ENCODE measurements around the gene FAM151B. TPM values are rescaled to one million over a fixed set of nuclear protein-coding genes. Genes with fewer than 3 reads are reported as not detected.
"Not testable (repeated sequence)": the region's sequence is repeated elsewhere in the genome, so short reads cannot be mapped to it uniquely, and the experiment has no call there.

FAM151B gene
- total RNA-seq, 1 experiment from 2014 or later: not detected

DNA sequence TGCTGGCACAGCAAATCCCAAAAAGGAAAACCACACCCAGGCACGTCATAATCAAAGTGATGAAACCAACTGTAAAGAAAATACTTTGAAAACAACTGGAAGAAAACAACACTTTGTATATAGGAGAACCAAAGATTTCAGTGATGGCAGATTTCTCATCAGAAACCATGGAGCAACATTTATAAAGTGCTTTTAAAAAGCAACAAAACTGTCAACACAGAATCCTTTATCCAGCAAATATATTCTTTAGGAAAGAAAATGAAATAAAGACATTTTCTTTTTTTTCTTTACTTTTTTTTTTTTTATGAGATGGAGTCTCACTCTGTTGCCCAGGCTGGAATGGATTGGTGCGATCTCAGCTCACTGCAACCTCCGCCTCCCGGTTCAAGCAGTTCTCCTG is 5.3 kb upstream of the FAM151B start:
- DNase-seq: no peak
- Histone ChIP-seq H3K36me3 (replicated peaks; ENCODE audit: control insufficient read depth, insufficient read depth, low read length) (no peaks in the 10 kb centered on the region), H3K27me3 (ENCODE audit: control insufficient read depth, insufficient read depth, low read length) (no peaks in the 10 kb centered on the region), H3K4me3 (ENCODE audit: insufficient read depth, low read depth, low read length) (no peak overlapping the region)

DNA sequence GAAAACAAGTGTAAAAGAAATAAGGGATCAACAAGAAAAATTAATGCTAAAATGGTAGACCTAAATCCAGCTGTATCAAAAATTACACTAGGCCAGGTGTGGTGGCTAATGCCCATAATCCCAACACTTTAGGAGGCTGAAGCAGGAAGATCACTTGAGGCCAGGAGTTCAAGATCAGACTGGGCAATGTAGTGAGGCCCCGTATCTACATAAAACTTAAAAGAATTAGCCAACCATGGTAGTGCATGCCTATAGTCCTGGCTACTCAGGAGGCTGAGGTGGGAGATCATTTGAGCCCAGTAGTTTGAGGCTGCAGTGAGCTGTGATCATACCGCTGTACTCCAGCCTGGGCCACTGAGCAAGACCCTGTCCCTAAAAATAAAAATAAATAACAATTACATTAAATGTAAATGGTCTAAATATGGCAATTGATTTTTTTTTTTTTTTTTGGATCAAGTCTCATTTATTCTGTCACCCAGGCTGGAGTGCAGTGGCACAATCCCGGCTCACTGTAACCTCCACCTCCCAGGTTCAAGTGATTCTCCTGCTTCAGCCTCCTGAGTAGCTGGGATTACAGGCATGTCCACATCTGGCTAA is 4.2 kb upstream of the FAM151B start:
- H3K36me3 ChIP-seq (replicated peaks; ENCODE audit: control insufficient read depth, insufficient read depth, low read length): no peaks in the 10 kb centered on the region
- no peaks in the 10 kb centered on the region for H3K27me3 ChIP-seq (ENCODE audit: control insufficient read depth, insufficient read depth, low read length)
- DNase-seq: no peak
- H3K4me3 ChIP-seq (ENCODE audit: insufficient read depth, low read depth, low read length): no peak overlapping the region

DNA sequence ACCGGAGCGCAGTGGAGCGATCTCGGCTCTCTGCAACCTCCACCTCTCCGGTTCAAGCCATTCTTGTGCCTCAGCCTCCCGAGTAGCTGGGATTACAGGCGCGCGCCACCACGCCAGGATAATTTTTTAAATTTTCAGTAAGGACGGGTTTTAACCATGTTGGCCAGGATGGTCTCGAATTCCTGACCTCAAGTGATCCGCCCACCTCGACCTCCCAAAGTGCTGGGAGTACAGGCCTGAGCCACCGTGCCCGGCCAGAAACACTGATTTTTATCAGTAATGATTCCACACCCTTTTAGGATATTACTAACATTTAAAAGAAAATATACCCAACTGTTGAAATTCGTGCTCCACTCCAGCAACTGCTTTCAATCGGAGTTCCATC is 464 bp upstream of the FAM151B start:
- peak overlapping the region; percentile 57 for H3K4me3 ChIP-seq (ENCODE audit: insufficient read depth, low read depth, low read length)
- H3K27me3 ChIP-seq (ENCODE audit: control insufficient read depth, insufficient read depth, low read length): no peaks in the 10 kb centered on the region
- no peaks in the 10 kb centered on the region for H3K36me3 ChIP-seq (replicated peaks; ENCODE audit: control insufficient read depth, insufficient read depth, low read length)
- DNase-seq: no peak

DNA sequence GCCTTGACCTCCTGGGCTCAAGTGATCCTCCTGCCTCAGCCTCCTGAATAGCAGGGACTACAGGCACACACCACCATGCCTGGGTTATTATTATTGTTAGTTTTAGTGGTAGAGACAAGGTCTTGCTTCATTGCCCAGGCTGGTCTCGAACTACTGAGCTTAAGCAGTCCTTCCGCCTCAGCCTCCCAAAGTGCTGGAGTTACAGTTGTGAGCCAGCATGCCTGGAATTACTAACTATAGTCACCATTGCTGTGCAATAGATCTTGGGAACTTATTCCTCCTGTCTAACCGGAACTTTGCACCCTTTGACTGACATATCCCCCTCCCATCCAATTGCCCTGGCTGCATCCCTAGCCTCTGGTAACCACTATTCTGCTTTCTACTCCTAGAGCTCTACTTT is 3.4 kb downstream of the FAM151B start:
- Histone ChIP-seq H3K4me3 (ENCODE audit: insufficient read depth, low read depth, low read length) (no peak overlapping the region), H3K27me3 (ENCODE audit: control insufficient read depth, insufficient read depth, low read length) (no peaks in the 10 kb centered on the region), H3K36me3 (replicated peaks; ENCODE audit: control insufficient read depth, insufficient read depth, low read length) (no peaks in the 10 kb centered on the region)
- no peak for DNase-seq

DNA sequence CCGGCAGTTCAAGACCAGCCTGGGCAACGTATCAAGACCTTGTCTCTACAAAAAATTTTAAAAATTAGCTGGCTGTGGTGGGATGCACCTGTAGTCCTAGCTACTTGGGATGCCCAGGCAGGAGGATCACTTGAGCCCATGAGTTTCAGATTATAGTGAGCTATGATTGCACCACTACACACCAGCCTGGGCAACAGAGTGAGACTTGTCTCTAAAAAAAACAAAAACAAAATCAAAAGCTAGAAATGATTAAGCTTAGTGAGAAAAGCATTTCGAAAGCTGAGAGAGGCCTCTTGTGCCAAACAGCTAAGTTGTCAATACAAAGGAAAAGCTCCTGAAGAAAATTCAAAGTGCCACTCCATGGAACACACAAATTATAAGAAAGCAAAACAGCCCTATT is 4.8 kb downstream of the FAM151B start:
- H3K36me3 ChIP-seq (replicated peaks; ENCODE audit: control insufficient read depth, insufficient read depth, low read length): no peaks in the 10 kb centered on the region
- no peaks in the 10 kb centered on the region for H3K27me3 ChIP-seq (ENCODE audit: control insufficient read depth, insufficient read depth, low read length)
- no peak overlapping the region for H3K4me3 ChIP-seq (ENCODE audit: insufficient read depth, low read depth, low read length)
- DNase-seq: no peak

DNA sequence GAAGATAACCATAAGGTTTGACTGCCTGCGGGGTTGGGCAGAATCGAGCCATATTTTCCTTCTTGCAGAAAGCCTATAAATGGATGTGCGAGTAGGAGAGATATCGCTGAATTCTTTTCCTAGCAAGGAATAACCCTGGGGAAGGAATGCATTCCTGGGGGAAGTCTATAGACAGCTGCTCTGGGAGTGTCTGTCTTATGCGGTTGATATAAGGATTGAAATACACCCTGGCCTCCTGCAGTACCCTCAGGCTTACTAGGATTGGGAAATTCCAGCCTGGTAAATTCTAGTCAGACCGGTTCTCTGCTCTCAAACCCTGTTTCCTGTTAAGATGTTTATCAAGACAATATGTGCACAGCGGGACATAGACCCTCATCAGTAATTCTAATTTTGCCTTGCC is 5.5 kb downstream of the FAM151B start:
- not testable (repeated sequence) for DNase-seq; H3K27me3 ChIP-seq (ENCODE audit: control insufficient read depth, insufficient read depth, low read length); H3K36me3 ChIP-seq (replicated peaks; ENCODE audit: control insufficient read depth, insufficient read depth, low read length); H3K4me3 ChIP-seq (ENCODE audit: insufficient read depth, low read depth, low read length)

DNA sequence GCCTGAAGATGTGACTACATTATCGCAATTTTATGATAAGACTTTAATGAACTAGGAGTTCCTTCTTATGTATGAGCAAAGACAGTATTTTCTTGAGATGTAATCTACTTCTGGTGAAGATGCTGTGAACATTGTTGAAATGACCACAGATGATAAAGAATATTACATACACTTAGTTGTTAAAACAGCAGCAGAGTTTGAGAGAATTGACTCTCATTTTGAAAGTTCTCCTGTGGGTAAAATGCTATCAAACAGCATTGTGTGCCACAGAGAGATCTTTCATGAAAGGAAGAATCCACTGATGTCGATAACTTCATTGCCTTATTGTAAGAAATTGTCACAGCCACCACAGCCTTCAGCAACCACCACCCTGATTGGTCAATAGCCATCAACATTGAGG is 8.0 kb downstream of the FAM151B start:
- Histone ChIP-seq H3K36me3 (replicated peaks; ENCODE audit: control insufficient read depth, insufficient read depth, low read length) (no peaks in the 10 kb centered on the region), H3K4me3 (ENCODE audit: insufficient read depth, low read depth, low read length) (no peak overlapping the region), H3K27me3 (ENCODE audit: control insufficient read depth, insufficient read depth, low read length) (no peaks in the 10 kb centered on the region)
- DNase-seq: no peak

DNA sequence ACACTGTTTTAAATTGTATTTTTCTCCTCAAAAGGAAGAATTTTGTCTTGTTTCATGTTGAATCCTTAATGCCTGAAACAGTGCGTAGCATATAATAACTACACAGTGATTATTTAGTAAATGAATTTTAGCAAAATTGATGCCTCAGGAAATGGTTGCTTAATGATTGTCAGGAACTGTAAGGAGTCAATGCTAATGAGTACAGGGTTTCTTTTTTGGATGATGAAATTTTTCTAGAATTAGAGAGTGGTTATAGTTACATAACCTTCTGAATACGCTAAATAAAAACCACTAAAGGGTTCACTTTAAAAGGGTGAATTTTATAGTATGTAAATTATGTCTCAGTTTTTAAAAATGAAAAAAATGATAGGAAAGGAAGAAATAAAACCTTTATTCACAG is 14.9 kb downstream of the FAM151B start:
- Histone ChIP-seq H3K4me3 (ENCODE audit: insufficient read depth, low read depth, low read length) (no peak overlapping the region), H3K27me3 (ENCODE audit: control insufficient read depth, insufficient read depth, low read length) (no peaks in the 10 kb centered on the region), H3K36me3 (replicated peaks; ENCODE audit: control insufficient read depth, insufficient read depth, low read length) (no peaks in the 10 kb centered on the region)
- no peak for DNase-seq

DNA sequence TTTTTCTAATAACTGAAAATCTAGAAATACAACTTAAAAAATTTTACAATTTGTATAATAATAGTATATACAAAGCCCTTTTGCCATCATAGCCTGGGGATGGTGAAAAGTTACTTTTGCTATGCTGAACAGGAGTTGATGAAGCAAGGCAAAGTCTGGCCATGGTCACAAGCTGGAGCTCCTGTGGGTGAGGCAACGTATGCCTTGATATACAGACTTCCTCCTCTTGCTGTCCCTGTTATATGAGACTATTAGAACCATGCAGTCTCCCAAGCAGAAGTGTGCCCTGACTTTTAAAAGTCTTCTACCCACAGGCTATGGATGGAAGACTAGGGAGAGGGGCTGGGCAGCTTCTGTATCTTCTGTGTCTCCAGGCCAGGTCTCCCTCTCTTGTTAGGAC is 15.7 kb downstream of the FAM151B start:
- no peaks in the 10 kb centered on the region for H3K36me3 ChIP-seq (replicated peaks; ENCODE audit: control insufficient read depth, insufficient read depth, low read length)
- DNase-seq: no peak
- H3K27me3 ChIP-seq (ENCODE audit: control insufficient read depth, insufficient read depth, low read length): no peaks in the 10 kb centered on the region
- no peak overlapping the region for H3K4me3 ChIP-seq (ENCODE audit: insufficient read depth, low read depth, low read length)

DNA sequence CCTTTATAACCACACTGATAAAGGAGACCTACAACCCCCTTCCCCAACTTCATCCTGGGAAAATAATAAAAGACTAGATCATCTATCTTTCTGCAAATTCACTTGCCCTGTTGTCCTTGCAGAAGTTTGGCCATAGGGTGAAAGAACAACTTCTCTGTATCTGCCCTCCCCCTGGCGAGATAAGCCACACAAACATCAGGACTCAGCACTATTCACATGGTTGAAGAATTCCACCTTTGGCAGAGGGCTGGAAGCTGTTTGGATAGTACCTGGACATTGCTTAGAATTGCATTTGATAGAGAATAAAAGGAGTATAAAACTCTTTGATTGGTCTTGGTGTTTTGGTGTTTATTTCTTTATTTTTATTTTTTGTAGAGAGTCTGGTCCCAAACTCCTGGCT is 16.9 kb downstream of the FAM151B start:
- H3K27me3 ChIP-seq (ENCODE audit: control insufficient read depth, insufficient read depth, low read length): no peaks in the 10 kb centered on the region
- no peak for DNase-seq
- no peak overlapping the region for H3K4me3 ChIP-seq (ENCODE audit: insufficient read depth, low read depth, low read length)
- no peaks in the 10 kb centered on the region for H3K36me3 ChIP-seq (replicated peaks; ENCODE audit: control insufficient read depth, insufficient read depth, low read length)

DNA sequence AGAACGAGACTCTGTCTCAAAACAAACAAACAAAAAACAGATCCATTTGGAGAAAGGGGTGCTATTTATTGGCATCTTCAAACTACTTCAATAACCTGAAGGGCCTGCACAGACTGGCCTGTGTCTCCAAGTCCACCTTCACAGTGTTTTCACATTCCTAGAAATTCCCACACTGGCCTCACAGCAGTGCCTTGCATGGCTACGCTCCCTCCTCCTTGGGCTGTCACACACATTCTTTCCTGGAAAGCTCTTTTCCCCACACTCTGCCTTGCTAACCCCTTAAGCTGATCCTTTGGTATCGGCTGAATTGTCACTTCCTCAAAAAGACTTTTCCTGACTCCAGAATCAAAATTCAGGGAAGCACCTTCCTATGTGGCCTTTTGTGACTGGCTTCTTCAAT is 19.8 kb downstream of the FAM151B start:
- Histone ChIP-seq H3K36me3 (replicated peaks; ENCODE audit: control insufficient read depth, insufficient read depth, low read length) (no peaks in the 10 kb centered on the region), H3K27me3 (ENCODE audit: control insufficient read depth, insufficient read depth, low read length) (no peaks in the 10 kb centered on the region), H3K4me3 (ENCODE audit: insufficient read depth, low read depth, low read length) (no peak overlapping the region)
- DNase-seq: no peak

DNA sequence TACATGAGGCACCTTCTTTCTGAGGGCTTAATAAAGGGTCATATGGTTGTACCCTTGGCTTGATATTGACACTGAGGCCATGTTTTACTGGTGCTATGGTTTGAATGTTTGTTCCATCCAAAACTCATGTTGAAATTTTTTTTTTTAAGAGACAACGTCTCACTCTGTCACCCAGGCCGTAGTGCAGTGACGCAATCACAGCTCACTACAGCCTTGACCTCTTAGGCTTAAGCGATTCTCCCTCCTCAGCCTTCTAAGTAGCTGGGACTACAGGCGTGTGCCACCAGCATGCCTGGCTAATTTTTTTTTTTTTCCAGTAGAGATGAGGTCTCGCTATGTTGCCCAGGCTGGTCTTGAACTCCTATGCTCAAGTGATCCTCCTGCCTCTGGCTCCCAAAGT is 20.9 kb downstream of the FAM151B start:
- DNase-seq: no peak
- no peaks in the 10 kb centered on the region for H3K27me3 ChIP-seq (ENCODE audit: control insufficient read depth, insufficient read depth, low read length)
- H3K4me3 ChIP-seq (ENCODE audit: insufficient read depth, low read depth, low read length): no peak overlapping the region
- H3K36me3 ChIP-seq (replicated peaks; ENCODE audit: control insufficient read depth, insufficient read depth, low read length): no peaks in the 10 kb centered on the region

DNA sequence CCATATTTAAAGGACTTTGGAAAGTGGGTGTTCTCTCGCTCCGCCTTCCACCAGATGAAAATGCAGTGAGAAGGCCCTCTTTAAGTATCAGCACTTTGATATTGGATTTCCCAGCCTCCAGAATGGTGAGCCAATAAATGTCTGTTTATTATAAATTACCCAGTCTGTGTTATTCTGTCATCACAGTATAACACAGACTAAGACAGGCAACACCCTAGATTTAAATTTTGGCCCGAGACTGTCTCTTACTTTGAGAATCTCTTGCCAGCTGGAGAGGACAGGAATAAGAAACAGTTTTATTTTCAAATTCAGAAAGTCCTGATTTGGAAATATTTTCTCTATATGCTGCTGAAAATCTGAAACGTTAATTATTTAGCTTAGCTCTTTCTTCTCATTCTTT is 21.5 kb downstream of the FAM151B start:
- DNase-seq: no peak
- H3K4me3 ChIP-seq (ENCODE audit: insufficient read depth, low read depth, low read length): no peak overlapping the region
- H3K36me3 ChIP-seq (replicated peaks; ENCODE audit: control insufficient read depth, insufficient read depth, low read length): no peaks in the 10 kb centered on the region
- no peaks in the 10 kb centered on the region for H3K27me3 ChIP-seq (ENCODE audit: control insufficient read depth, insufficient read depth, low read length)

DNA sequence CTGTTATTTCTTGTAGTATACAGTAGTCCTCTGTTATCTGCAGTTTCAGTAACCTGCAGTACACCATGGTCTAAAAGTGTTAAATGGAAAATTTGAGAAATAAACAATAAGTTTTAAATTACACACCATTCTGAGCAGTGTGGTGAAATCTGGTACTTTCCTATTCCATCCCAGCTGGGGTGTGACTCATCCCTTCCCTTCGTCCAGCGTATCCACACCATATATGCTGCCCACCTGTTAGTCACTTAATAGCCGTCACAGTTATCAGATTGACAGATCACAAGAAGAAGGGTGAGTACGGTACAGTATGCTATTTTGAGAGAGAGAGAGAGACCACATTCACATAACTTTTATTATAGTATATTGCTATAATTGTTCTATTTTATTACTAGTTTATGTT is 28.9 kb downstream of the FAM151B start:
- no peak for DNase-seq
- no peak overlapping the region for H3K4me3 ChIP-seq (ENCODE audit: insufficient read depth, low read depth, low read length)
- no peaks in the 10 kb centered on the region for H3K27me3 ChIP-seq (ENCODE audit: control insufficient read depth, insufficient read depth, low read length)
- H3K36me3 ChIP-seq (replicated peaks; ENCODE audit: control insufficient read depth, insufficient read depth, low read length): no peaks in the 10 kb centered on the region

DNA sequence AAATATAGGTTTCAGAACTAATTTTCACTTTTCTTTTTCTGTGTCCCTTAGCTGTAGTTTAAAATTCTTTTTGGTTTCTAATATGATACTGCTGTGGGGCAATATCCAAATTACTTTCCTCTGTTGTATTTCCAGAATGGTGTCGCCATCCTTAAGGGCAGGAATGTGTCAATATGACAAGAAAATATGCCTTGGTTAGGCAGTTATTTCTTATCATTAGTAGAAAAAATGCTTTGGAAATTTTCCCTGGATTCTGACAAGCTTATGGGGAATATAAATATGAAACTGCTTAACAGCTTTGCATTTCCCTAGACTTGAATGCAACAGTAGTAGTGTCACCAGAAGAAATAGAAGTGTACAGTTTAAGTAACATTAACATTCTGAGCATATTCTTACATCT is 52.8 kb downstream of the FAM151B start:
- DNase-seq: no peak
- Histone ChIP-seq H3K36me3 (replicated peaks; ENCODE audit: control insufficient read depth, insufficient read depth, low read length) (no peaks in the 10 kb centered on the region), H3K27me3 (ENCODE audit: control insufficient read depth, insufficient read depth, low read length) (no peaks in the 10 kb centered on the region), H3K4me3 (ENCODE audit: insufficient read depth, low read depth, low read length) (no peak overlapping the region)

DNA sequence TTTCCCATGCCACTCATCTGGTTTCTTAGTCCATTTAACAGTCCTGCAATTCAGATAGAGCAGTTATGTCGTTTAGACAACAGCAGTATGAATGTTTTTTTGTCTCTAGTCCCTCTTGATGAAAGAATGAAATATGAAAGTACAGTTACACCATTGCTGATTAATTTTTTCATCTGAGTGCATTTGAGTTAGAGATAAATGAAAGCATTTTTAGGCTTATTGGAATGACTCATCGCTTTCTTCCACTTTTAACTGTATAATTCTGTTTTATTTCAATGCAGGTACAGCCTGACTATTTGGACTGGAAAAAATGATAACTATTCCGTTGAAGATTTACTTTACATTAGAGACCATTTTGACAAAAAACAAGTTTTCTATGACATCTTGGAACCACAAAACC is 53.5 kb downstream of the FAM151B start:
- no peaks in the 10 kb centered on the region for H3K36me3 ChIP-seq (replicated peaks; ENCODE audit: control insufficient read depth, insufficient read depth, low read length)
- no peaks in the 10 kb centered on the region for H3K27me3 ChIP-seq (ENCODE audit: control insufficient read depth, insufficient read depth, low read length)
- no peak for DNase-seq

More for the DNA sequence above, 53.5 kb downstream of the FAM151B start:
- no peak overlapping the region for H3K4me3 ChIP-seq (ENCODE audit: insufficient read depth, low read depth, low read length)

Measured in H7 (cell line).